ENCODE data around the gene UNC93B1. TPM values are rescaled to one million over a fixed set of nuclear protein-coding genes. Genes with fewer than 3 reads are reported as not detected.

The UNC93B1 gene
- total RNA-seq, 3 donors from 2014 or later, result 30.1 to 47.5 (median 46.8) TPM

DNA sequence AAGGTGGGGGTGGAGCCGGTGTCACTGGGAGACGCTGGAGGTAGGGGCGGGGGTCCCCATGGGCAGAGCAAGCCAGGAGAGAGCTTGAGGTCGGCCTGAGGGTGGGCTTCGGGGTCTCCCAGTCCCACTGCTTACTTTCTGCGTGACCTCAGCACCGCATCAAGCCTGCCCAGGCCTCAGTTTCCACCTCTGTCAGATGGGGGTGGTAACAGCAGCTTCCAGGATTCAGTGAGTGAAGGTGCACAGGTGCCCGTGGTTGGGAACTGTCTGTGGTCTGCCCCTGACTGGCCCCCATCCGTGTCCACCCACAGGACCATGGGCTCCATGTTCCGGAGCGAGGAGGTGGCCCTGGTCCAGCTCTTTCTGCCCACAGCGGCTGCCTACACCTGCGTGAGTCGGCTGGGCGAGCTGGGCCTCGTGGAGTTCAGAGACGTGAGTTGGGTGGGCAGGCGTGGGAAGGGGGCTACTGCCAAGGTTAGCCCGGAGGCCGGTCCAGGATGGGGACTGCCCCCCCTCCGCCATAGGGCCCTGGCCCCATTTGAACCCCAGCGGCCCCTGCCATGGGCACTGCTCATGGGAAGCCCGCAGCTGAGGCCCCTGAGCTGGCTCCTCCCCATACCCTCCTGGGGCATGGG is 37.2 kb upstream of the UNC93B1 start:
- DNase-seq (peak in 1 of 3 donors; percentile 64), ATAC-seq (no peak)
- no peak for TF ChIP-seq CTCF (IDR thresholded peaks at IDR 0.05)
- intact Hi-C loops (cut with DNase I, micrococcal nuclease), result no loop called here
- no peak overlapping the region for H3K4me3 ChIP-seq
- H3K9me3 ChIP-seq, result no peaks in the 10 kb centered on the region
- peaks cover 17% of the 10 kb centered on the region for H3K4me1 ChIP-seq (ENCODE audit: low read depth)
- H3K36me3 ChIP-seq (ENCODE audit: low read depth), result peaks cover 5% of the 10 kb centered on the region

DNA sequence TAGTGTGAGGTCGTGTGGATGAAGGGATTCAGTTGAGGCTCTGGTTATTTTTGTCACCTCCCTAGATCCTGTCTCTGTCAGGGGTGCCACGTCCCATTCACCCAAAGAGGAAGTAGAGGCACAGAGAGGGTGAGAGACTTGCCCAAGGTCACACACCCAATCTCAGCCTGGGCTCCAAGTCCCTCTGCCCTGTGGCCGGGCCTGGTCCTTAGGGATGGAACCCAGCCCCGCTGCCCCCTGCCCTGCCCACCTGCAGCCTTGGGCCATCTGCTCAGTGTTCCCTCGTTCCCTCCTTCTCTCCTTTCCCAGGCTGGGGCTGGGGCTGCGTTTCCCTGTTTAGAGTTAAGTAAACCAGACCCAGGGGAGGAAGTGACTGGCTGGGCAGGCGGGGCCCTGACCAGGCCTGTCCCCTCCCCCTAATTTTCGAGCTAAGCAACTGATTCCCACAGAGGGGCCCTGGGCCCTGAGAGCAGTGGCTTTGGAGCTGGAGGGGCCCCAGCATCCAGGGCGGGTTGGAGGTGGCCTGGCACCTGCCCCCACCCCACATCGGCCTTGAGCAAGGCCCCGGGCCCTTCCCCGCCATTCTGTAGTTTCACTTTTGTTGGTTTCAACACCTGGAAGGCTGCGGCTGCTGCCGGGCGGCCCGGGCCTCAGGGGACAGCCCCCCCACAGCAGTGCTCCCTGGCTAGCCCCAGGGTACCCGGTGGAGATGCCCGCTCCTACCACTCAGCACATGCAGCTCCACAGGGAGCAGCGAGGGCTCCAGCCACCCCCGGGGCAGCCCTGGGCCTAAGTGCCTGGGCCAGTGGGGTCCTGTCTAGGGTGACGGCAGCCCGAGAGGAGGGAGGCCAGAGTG is 36.4 kb upstream of the UNC93B1 start:
- TF ChIP-seq CTCF (IDR thresholded peaks at IDR 0.05), result no peak
- Histone ChIP-seq H3K4me1 (ENCODE audit: low read depth) (peaks cover 19% of the 10 kb centered on the region), H3K36me3 (ENCODE audit: low read depth) (peaks cover 5% of the 10 kb centered on the region), H3K4me3 (peak overlapping the region; percentile 24), H3K9me3 (no peaks in the 10 kb centered on the region)
- DNase-seq (peak; percentile 70 to 83 (median 78)), ATAC-seq (peak; percentile 61)
- intact Hi-C loops (cut with DNase I, micrococcal nuclease), result no loop called here

DNA sequence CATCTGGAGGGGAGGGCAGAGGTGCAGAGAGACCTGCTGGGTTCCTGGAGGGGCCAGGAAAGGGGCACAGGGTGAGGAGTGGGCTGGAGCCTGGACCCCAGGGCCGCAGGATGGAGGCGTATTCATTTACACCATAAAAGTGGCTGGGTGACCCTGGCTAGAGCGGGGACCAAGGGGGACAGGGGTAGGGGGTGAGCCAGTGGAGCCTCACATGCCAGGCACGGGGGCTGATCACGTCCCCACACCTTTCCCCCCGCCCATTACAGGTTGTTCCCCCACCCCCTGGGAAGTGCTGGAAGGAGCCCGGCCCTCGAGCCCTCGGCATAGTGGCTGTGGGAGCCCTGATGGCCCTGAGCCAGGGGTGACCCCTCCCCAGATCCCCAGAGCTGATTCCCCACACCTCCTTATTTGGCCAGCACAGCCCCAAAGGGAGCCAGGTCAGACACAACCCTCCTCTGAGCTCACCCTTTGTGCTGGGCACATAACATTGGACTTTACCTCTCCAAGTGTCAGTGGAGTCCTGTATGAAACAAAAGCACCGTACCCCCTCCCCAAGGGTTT is 35.7 kb upstream of the UNC93B1 start:
- peak; percentile 31 for ATAC-seq
- DNase-seq, result peak in 2 of 3 donors; percentile 41 to 70
- intact Hi-C loops (cut with DNase I, micrococcal nuclease), result no loop called here
- peaks cover 19% of the 10 kb centered on the region for H3K4me1 ChIP-seq (ENCODE audit: low read depth)
- TF ChIP-seq CTCF (IDR thresholded peaks at IDR 0.05), result no peak
- H3K9me3 ChIP-seq, result no peaks in the 10 kb centered on the region
- peaks cover 5% of the 10 kb centered on the region for H3K36me3 ChIP-seq (ENCODE audit: low read depth)
- peak overlapping the region; percentile 73 for H3K4me3 ChIP-seq

DNA sequence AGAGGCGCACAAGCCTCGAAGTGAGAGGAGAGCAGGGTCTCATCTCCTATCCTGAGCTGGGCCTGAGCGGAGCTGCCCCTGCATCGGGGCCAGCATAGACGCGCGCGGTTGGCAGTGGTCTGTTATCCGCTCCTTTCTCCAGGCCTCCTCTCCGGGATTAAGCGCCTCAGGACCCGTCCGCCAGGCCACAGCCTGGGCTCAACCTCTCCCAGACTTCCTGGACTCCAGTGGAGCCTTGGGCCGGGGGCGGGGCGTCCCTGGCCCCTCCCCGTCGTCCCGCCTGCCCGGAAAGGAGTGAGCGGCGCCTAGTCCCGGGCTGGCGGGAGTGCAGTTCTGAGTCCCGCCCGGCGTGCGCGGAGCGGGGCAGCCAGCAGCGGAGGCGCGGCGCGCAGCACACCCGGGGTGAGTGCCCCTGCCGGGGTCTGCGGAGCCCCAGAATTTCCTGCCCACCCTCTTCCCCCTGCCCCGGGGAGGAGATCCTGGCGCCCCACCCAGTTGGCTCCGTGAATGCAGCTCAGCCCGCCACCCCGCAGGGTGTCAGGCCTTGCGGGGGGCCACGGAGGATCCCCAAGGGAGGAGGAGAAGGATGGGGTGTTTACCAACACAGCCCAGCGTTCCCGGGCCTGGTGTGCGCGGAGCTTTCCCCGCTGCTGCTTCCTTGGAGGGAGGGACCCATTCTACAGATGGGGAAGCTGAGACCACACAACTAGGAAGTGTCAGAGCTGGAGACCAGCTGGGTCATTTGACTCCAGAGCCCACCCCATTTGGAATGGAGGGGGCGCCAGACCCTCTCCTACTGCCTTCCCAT is 35.0 kb upstream of the UNC93B1 start, which contains the start of gene TCIRG1:
TSS of gene TCIRG1 (plus strand) at position 308 of the 808 bp plus-strand sequence. CDS start 2,247 bp downstream, outside the sequence.
- peak; percentile 87 for ATAC-seq
- Histone ChIP-seq H3K4me1 (ENCODE audit: low read depth) (peaks cover 19% of the 10 kb centered on the region), H3K4me3 (peak within 1 kb of the TSS; percentile 73), H3K36me3 (ENCODE audit: low read depth) (peaks cover 5% of the 10 kb centered on the region), H3K9me3 (no peaks in the 10 kb centered on the region)
- DNase-seq, result peak; percentile 92 to 94 (median 93)
- intact Hi-C loops (cut with DNase I, micrococcal nuclease), result no loop called here
- no peak for TF ChIP-seq CTCF (IDR thresholded peaks at IDR 0.05)

DNA sequence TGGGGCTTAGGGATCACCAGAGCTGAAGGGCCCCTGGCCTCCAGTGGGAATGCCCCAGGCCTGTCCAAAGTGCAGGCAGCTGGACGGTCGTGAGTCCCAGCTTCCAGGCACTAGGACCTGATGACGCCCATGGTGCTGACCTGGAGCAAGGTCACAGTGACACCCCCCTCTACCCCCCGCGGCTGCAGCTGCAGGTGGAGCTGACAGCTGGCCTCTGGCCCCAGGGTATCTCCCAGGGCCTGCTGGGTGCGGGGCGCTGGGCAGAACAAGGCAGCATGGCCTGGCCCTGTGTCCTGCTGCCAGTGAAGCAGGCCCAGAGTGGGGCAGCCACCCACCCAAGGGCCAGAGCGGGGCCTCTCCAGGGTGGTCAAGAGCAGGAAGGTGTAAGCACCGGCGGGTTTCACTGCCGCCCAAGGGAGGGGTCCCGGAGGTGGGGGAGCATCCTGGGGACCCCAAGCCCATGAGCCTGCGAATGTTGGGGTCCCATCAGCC is 34.4 kb upstream of the UNC93B1 start:
- ATAC-seq (peak; percentile 4), DNase-seq (peak in 2 of 3 donors; percentile 28 to 73)
- intact Hi-C loops (cut with DNase I, micrococcal nuclease), result no loop called here
- H3K36me3 ChIP-seq (ENCODE audit: low read depth), result peaks cover 5% of the 10 kb centered on the region
- no peaks in the 10 kb centered on the region for H3K9me3 ChIP-seq
- peak overlapping the region; percentile 73 for H3K4me3 ChIP-seq
- no peak for TF ChIP-seq CTCF (IDR thresholded peaks at IDR 0.05)
- H3K4me1 ChIP-seq (ENCODE audit: low read depth), result peaks cover 19% of the 10 kb centered on the region

Data from mucosa of descending colon (tissue), 3 donors.